IPS-NIHi7 (cell line): ENCODE data around the gene BCAS2.
"Not testable (repeated sequence)": the region's sequence is repeated elsewhere in the genome, so short reads cannot be mapped to it uniquely, and the experiment has no call there.

Experiments used
- DNase-seq: peaks from one replicate; pipeline ENCODE4 v3.0.0; 2012; ENCODE audit warnings: mixed read lengths; ENCODE audit errors: extremely low spot score

The BCAS2 gene

DNA sequence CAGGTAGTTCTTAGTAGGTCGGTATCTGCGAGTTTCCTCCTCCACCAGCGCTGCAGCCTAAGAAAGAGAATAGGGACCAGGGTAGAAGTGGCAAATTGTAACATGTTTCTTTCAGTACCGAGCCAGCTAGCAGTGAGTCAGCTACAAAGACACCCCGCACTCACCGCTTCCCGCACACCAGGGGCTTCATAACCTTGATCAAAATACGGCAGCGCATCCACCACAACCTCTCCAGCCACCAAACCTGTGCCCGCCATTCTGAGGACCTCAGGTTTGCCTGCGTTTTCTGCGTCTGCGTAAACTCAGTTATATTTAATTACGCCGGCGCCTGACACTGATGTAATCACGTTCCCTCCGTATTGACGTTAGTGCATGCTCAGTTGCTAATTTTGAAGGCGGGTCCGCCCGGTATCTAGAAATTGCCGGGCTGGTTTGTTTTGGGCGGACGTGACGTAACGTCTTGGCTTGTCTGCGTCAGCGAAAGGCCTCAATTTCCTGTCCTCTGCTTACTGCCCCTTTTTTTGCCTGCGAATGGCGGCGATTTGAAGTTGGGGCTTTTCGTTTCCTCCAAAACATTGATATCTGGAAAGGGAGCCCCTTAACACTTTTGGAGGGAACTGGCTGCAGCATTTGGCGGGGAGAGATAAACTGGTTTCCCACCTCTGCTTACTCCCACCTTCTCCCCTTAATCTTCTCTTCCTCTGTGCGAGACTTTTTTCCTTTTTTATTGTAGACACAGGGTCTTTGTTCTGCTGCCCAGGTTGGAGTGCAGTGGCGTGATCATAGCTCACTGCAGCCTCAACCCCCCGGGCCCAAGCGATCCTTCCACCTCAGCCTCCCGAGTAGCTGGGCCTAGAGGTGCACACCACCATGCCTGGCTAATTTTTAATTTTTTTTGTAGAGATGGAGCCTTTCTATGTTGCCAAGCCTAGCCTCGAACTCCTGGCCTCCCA is at the start of gene BCAS2:
BCAS2 (minus strand) TSS at position 281 of the 953 bp plus-strand sequence; CDS start at position 257, 24 bp downstream.
- DNase-seq = peak; percentile 88

DNA sequence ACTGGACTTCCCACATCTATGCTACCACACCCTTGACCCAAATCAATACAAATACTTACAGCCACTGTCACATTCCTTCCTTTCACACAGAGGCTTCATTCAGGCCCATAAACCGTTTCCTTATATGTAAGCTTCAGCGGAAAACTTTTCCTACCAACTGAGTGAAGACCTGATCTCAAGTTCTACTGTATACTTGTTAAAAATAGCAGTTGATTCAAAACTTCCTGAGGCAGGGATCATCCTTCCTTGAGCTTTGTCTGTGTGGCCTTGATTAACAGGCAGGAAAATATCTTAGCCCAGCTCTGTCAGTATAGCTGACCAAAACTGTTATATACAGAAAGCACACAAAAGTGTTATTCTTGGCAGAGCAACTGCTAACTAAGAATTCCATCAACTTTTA is 45.7 kb upstream of the BCAS2 start:
- DNase-seq = no peak

DNA sequence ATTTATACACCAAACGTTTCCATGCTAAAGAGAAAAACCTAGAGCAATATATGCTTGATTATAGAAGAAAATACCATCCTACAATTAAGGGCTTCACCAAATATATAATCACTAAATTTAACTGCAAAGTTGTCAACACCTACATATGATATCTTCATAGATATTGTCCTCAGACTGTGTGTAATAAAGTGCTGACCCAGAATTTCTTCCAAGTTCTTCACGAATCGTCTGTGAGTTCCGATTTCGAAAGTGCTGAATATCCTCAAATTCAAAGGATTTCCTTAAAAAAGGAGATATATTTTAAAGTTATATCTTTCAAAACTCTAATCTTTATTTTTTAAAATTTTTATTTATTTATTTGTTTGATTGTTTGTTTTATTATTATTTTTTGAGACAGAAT is 41.9 kb upstream of the BCAS2 start:
- no peak for DNase-seq

DNA sequence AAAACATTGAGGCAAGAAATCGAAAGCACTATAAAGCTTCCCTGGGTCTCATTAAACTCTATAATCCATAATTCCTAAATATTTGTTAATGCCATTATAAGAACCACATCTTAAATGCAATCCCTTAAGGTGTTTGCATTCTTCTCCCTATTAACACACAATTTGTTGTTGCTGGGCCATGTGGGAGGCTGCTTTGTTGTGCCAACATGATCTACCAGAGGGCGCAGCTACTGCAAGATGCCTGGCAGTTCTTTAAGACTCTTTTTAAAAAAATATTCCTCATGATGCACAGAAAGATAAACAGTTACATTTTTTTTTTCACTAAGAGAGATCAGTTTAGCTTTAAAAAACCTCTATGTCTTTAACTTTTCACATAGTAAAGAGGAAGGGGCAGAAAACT is 39.0 kb upstream of the BCAS2 start:
- DNase-seq = no peak

DNA sequence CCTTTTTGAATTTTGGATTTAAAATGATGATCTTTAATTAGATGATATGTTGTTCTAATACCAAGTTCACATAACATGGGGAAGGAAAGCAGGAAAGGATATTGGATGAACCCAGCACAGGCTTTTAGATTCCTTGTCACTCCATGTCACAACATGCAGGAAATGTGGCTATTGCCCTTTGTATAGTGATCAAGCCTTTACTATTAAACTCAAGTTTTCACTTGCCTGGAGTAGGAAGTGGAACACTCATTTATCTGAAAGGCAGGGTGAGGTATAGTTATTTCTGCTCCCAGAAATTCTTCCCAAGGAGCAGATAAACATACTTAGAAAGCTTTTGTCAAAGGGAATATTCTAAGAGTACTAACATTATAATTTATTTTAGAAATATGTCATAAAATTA is 37.2 kb upstream of the BCAS2 start:
- DNase-seq = no peak

DNA sequence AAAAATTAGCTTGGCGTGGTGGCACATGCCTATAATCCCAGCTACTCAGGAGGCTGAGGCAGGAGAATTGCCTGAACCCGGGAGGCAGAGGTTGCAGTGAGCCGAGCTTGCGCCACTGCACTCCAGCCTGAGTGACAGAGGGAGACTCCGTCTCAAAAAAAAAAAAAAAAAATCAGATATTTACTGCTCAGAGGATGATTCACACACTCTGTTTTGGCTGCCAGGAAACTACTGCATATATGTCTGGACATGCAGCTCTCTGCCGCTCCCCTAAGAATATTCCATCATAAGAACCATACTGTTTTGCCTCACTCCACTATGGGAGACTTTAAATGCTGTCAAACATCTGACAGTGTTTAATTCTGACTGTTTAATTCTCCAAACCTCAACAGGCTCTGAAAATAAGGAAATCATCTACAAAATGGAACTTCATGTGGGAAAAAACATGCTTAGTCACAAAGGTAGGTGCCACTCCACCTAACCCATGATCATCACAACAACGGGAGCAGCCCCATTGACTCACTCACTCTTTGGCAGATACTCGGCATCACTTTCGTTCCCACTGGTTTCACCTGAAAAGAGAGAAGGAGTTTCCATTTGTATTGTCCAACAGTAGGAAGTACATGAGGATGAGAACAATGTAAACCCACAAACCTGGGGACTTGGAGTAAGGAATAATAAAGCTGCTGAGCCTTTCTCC is 29.3 kb upstream of the BCAS2 start:
- no peak for DNase-seq

DNA sequence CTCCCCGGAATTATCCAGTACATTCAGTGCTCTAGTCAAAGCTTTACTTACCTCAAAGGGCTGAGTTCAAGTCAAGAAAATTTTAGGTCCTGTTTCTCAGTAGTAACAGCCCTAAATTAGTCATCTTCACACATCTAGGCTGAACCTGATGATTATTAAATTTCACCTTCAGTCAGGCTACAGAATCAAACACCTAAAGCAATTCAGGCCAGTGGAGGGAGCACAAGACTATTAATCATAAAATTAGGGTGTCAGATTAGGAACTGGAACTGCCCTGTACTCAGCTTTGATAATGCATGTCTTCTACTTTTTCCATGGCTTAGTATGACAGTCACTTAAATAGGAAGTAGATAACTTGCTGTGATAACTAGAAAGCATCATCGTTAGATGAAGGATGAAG is 28.4 kb upstream of the BCAS2 start:
- no peak for DNase-seq

DNA sequence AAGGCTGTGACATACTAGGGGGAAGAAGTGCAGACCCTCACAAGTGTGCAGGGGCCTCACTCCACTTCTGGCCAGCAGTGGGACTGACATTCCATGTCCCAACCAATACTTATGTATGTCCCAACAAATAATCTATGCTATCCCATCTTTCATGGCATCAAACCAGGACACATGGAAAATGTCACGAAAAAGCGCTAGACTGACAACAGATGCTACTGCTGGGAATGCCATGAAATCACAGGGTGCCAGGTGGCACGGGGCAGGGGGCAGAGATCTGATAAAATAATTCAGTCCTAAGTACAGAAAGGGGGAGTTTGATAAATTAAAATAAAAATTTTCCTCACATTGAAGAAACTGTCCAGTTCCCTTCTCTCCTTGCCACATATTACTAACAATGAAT is 27.6 kb upstream of the BCAS2 start:
- no peak for DNase-seq

DNA sequence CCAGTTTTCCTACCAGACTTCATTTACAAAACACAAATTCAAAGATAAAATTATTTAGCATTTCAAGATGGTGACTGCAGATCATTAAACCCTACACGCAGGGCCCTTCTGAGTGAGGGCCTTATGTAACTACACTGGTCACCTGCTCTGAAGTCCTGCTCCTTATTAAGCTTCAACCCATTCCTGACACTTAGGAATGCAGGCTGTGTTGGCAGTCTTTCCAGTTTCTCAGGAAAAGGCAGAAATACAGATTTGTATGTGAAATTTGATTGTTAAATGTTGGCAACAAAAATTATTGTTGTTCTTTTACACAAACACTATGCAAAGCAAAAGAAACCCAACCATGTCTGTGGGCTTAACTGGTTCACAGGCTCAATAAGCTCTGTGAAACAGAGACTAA is 25.8 kb upstream of the BCAS2 start:
- DNase-seq = no peak

DNA sequence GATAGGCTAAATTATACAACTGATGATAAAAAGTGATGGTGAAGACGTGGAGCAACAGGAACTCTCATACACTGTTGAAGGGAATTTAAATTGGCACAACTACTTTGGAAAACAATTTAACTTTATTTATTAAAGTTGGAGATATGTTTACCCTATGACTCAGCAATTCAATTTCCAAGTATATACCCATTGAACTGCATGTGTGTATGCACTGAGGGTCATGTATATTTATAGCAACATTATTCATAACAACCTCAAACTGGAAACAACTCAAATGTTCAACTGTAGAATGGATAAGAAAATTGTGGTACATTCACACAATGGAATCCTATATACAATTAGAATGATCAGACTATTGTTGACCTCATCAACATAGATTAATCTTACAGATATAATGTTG is 16.5 kb upstream of the BCAS2 start:
- no peak for DNase-seq

DNA sequence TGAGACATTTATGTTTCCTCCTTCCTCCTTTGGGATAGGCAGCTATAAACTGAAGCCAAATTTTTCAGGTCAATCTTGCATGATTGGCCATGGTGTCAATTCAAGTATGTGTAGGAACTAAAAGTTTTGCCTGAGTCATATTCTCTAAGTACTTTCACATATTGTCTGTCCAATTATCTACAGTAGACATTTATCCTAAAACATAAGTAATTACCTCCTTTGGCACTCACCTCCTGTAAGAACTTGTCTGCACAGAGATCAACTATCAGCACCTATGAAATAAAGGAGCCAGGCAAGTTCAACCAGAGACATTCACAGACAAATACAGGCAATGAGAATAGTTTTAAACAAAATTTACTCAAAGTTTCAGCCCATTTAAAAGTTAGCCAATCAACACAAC is 14.2 kb upstream of the BCAS2 start:
- no peak for DNase-seq

DNA sequence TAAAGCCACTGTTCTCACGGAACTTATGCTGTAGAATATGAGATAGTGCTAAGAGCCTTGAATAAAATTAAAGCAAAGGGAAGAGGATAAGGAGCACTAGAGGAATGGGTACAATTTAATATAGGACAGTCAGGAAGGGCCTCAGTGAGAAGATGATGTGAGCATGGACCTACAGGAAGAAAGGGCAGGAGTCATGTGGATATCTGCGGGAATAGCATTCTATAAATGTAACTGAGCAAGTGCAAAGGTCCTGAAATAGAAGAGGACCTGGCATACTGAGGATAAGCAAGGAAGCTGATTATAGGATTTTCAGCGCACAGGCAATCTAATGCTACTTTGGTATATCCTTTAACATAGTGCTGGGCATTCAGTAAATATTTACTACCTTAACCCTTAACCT is 12.6 kb upstream of the BCAS2 start:
- no peak for DNase-seq

DNA sequence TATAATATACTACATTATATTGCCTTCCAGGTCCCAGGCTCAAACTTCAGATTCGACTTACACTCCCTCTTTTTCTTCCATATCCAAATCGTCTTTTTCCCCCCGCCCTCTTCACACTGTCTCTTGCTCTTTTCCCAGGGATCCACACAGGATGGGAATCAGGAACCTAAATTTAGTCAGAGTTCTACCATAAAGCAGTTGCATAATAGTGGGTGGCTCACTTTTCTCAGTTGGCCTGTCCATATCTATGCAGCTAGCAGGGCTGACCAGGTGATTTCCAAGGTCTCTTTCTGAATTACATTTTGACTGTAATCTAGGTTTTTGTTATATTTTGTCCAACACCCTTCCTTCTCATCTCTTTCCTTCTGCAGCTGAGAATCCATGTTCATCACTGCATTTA is 7.7 kb upstream of the BCAS2 start:
- DNase-seq = no peak

DNA sequence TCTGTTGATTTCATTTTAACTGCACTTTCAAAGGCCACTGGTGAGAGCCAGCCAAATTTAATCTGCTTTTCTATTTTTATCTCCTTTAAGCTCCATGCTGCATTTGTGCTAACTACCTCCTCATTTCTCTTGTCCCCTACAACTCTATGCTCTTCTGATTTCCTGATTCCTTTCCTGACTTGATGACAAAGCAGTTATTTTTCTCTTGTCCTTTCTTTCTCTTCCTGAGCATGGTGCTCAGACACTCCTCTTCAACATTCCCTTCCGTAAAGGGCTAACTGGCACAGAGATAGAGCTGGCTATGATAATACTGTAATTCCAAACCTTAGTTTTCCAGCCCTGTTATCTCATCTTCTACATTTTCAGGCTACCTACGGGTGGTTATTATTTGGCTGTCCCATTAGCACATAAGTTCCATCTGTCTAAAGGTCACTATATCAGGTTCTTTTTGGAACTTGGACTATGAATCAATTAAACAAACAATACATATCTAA is 6.8 kb upstream of the BCAS2 start:
- DNase-seq = no peak

DNA sequence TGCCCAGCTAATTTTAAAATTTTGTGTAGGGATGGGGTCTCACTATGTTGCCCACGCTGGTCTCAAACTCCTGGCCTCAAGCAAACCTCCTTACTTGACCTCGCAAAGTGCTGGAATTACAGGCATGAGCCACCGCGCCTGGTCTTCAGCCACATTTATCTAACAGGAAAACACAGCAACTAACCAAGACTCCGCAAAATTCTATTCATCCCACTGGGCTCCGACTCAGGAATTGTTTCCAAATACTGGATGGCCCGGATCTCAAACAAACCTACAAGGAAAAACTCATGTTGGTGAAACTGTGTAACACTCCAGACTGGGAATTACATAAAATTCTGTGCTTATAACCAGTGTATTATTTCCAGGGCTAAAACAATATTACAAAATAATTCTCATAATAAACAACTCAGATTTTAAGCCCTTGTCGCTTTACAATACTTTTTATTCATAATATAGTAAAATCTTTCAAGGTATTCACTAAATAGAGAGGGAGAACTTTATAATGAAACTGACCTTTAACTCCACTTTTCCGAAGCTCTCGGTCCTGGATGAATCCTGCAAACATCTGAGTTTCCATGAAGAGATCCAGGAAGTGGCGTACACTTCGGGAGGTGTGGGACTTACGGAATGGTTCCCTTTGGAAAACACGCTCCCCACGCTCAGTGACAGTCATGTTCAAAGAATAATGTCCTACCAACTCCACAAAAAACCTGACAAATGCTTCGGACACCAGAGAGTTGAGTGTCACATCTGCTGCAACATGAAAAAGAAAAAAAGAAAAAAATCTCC is 6.0 kb upstream of the BCAS2 start:
- DNase-seq = no peak

DNA sequence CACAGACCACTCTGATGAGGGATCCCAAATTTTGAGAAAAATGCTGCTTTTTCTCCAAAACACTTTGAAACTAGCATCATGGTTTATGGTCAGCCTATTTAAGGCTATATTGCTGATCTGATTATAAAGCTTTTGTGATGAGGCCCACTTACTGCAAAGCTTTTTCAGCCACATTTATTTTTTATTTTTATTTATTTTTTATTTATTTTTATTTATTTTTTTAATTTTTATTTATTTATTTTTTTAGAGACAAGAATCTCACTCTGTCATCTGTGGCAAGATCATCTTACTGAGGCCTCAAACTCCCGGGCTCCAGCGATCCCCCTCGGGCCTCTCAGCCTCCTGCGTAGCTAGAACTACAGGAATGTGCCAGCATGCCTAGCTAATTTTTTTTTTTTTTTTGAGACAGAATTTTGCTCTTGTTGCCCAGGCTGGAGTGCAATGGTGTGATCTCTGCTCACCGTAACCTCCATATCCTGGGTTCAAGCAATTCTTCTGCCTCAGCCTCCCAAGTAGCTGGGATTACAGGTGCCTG is 5.2 kb upstream of the BCAS2 start:
- DNase-seq = no peak

DNA sequence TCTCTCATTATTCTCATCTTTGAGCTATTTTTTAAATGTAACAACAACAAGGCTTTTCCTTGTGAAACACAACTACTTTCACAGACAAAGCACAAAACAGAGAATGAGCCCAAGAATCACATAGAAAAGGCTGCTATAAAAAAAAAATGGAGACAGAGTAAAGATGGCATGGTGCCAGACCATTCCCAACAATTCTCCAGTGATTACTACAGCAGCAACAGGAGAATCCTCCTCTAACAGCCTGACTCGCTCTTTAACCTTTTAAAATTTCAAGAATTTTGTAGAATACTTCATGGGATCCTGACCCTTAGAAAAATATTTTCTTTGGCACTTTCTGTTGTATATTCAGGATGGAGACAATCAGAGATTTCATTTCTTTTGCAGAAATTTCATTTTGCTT is 3.8 kb upstream of the BCAS2 start:
- no peak for DNase-seq

DNA sequence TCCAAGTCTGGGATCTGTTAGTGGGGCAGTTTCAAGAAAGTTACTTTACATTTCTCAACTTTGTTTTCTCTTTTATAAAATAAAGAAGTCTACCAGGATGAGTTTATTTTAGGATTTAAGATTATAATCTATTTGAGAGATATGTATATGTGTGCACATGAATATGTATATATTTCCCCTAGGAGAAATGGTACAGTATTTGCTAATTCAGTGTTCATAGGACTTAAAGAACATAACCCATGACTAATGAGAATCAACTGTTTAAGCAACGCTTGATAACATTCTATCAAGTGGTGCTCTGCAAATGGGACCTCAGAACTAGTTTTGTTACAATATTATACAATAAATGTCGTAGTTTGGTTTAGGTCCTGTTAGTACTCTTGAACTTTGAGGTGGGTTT is 7.0 kb downstream of the BCAS2 start:
- DNase-seq = no peak

DNA sequence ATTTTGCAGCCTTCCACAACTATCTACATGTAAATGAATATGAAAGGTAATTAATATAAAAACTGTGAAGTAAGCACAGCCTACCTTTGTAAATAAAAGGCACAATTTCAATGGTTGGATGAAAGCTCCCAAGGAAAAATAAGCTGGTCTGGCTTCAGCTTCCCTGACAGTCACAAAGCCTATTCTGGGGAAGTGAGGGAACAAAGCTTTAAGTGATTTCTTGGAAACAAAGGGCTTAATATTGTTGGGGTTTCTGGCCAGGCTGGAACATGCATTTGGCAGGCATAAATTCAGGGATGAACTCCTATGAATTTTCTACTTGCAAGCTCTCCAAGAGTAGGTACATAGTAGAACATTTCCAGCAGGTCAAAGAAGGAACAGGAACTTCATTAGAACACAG is 17.3 kb downstream of the BCAS2 start:
- DNase-seq = no peak

DNA sequence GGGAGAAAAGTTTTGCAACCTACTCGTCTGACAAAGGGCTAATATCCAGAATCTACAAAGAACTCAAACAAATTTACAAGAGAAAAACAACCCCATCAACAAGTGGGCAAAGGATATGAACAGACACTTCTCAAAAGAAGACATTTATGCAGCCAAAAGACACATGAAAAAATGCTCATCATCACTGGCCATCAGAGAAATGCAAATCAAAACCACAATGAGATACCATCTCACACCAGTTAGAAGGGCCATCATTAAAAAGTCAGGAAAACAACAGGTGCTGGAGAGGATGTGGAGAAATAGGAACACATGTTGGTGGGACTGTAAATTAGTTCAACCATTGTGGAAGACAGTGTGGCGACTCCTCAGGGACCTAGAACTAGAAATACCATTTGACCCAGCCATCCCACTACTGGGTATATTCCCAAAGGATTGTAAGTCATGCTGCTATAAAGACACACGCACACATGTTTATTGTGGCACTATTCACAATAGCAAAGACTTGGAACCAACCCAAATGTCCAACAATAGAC is 18.4 kb downstream of the BCAS2 start:
- not testable (repeated sequence) for DNase-seq

DNA sequence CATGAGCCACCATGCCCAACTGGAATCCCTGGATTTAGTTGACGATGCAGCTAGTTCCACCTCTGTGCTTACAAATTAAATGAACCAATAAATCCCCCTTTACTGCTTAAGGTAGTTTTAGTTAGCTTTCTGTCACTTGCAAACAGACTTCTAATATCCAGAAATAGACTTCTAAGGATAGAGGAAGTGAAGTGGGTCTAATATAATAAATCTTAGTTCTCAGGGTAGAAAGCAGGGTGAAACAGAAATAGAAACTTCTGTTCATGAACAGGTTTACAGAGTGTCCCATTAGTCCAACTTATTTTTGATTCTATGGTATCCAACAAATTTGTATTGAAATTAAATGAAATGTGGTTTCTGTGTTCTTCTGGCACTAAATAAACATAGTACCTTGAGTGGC is 20.1 kb downstream of the BCAS2 start:
- no peak for DNase-seq

DNA sequence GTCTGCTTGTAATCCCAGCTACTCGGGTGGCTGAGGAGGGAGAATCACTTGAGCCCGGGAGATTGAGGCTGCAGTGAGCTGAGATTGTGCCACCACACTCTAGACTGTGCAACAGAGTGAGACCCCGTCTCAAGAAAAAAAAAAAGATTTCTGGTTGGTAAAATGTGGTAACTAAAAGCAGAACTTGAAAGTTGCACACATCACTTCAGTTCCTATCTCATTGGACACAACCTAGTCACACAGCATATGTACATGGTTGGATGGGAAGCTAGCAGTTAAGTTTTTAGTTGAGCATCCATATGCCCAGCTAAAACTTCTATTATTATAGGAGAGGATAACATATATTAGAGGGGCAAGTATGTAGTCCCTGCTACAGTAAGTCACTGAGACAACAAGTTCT is 22.1 kb downstream of the BCAS2 start:
- no peak for DNase-seq
